Measurements from ENCODE around the gene RNGTT.

Gene RNGTT

DNA sequence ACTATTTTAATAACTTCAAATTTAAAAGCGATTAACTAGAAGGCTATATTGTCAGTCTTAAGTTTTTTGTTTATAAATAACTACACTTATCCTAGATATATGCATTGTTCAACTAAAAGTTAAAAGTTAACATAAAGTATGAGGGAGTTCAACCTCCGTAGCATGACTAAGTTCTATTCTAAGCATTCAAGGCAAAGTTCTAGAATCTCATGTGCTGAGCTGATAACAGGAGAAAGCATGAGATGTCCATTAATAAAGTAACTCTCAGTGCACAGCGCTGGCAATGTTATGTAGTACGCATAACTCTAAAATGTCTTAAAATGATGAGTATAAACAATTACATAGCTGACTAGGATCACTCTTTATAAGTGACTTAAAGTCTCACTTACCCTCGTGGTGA, 264.8 kb downstream of the RNGTT start:
- DNase-seq (ENCODE audit: insufficient read length, low spot score) = no peak
- no peak for FAIRE-seq

DNA sequence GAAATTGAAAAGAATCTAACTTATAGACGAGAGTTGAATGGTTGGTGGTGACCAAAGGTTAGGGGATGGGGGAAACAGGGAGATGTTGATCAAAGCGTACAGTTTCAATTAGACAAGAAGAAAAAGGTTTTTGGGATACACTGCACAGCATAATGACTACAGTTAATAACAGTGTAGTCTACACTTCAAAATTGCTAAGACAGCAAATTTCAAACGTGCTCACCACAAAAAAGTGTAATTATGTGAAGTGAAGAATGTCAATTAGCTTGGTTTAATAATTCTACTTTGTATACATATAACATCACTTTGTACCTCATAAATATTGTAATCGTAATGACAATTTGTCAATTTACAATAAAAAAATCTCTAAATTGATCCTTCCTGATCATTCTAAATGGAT, 267.5 kb downstream of the RNGTT start:
- DNase-seq (ENCODE audit: insufficient read length, low spot score) = no peak
- TF ChIP-seq POLR2A (IDR thresholded peaks at IDR 0.05; ENCODE audit: low read depth, low read length) (no peak), POU2F2 (IDR thresholded peaks at IDR 0.05; ENCODE audit: low read depth, low read length) (no peak), PAX5 (IDR thresholded peaks at IDR 0.05; ENCODE audit: insufficient read depth, low read length, severe bottlenecking) (no peak), TAF1 (IDR thresholded peaks at IDR 0.05; ENCODE audit: low read depth, low read length) (no peak), SPI1 (IDR thresholded peaks at IDR 0.05; ENCODE audit: low read depth, low read length) (no peak), POLR2AphosphoS5 (IDR thresholded peaks at IDR 0.05; ENCODE audit: low read depth, low read length) (no peak)
- FAIRE-seq = no peak

More for the DNA sequence above, 264.8 kb downstream of the RNGTT start:
- TF ChIP-seq PAX5 (IDR thresholded peaks at IDR 0.05; ENCODE audit: insufficient read depth, low read length, severe bottlenecking) (no peak), SPI1 (IDR thresholded peaks at IDR 0.05; ENCODE audit: low read depth, low read length) (no peak), POLR2AphosphoS5 (IDR thresholded peaks at IDR 0.05; ENCODE audit: low read depth, low read length) (no peak), POLR2A (IDR thresholded peaks at IDR 0.05; ENCODE audit: low read depth, low read length) (no peak), POU2F2 (IDR thresholded peaks at IDR 0.05; ENCODE audit: low read depth, low read length) (no peak), TAF1 (IDR thresholded peaks at IDR 0.05; ENCODE audit: low read depth, low read length) (no peak)

DNA sequence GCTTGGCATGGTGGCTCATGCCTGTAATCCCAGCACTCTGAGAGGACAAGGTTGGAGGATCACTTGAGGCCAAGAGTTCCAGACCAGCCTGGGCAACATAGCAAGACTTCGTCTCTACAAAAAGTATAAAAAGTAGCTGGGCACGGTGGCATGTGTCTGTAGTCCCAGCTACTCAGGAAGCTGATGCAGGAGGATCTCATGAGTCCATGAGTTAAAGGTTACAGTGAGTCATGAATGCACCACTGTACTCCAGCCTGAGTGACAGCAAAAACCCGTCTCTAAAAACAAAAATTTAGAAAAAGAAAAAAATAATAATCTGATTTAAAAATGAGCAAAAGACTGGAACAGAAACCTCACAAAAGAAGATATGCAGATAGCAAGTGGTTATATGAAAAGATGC, 279.7 kb downstream of the RNGTT start:
- DNase-seq (ENCODE audit: insufficient read length, low spot score) (no peak), FAIRE-seq (no peak)
- TF ChIP-seq PAX5 (IDR thresholded peaks at IDR 0.05; ENCODE audit: insufficient read depth, low read length, severe bottlenecking) = no peak
- TF ChIP-seq TAF1 (IDR thresholded peaks at IDR 0.05; ENCODE audit: low read depth, low read length) = no peak
- no peak for TF ChIP-seq POU2F2 (IDR thresholded peaks at IDR 0.05; ENCODE audit: low read depth, low read length)
- TF ChIP-seq POLR2A (IDR thresholded peaks at IDR 0.05; ENCODE audit: low read depth, low read length) = no peak
- no peak for TF ChIP-seq SPI1 (IDR thresholded peaks at IDR 0.05; ENCODE audit: low read depth, low read length)
- no peak for TF ChIP-seq POLR2AphosphoS5 (IDR thresholded peaks at IDR 0.05; ENCODE audit: low read depth, low read length)

DNA sequence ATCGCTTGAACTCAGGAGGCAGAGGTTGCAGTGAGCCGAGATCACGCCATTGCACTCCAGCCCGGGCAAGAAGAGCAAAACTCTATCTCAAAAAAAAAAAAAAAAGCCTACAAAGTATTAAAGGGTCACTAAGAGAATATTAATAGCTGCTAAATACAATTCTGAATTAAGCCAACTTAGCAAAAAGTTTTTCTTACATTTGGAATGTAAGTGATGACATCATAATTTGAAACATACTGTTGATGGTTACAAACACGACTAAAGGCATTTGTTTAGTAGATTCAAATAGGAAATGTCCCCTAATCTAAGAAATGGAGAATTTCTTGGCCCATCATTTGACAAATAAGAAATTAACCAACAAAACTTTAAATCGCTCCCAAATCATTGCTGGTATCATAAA, 282.8 kb downstream of the RNGTT start:
- FAIRE-seq (no peak), DNase-seq (ENCODE audit: insufficient read length, low spot score) (no peak)
- no peak for TF ChIP-seq POU2F2 (IDR thresholded peaks at IDR 0.05; ENCODE audit: low read depth, low read length)
- TF ChIP-seq PAX5 (IDR thresholded peaks at IDR 0.05; ENCODE audit: insufficient read depth, low read length, severe bottlenecking) = no peak
- TF ChIP-seq POLR2A (IDR thresholded peaks at IDR 0.05; ENCODE audit: low read depth, low read length) = no peak
- TF ChIP-seq SPI1 (IDR thresholded peaks at IDR 0.05; ENCODE audit: low read depth, low read length) = no peak

DNA sequence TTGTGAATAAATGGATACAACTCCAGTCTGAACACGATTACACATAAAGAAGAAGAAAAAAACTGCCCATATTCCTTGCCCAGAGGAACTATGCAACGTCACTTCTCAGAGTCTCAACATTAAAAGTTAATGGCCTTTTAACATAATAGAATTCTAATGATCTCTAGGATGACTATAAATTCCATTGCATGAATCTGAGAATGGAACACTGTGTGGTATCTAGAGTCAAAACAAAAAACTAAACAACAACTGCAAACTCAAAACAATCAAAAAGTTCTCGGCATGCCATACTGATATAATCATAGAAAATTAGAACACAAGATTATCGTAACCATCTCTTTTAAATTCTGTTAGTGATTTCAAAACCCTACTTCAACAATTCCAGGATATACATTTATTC, 283.6 kb downstream of the RNGTT start:
- no peak for DNase-seq (ENCODE audit: insufficient read length, low spot score)
- no peak for TF ChIP-seq POU2F2 (IDR thresholded peaks at IDR 0.05; ENCODE audit: low read depth, low read length)
- no peak for FAIRE-seq

DNA sequence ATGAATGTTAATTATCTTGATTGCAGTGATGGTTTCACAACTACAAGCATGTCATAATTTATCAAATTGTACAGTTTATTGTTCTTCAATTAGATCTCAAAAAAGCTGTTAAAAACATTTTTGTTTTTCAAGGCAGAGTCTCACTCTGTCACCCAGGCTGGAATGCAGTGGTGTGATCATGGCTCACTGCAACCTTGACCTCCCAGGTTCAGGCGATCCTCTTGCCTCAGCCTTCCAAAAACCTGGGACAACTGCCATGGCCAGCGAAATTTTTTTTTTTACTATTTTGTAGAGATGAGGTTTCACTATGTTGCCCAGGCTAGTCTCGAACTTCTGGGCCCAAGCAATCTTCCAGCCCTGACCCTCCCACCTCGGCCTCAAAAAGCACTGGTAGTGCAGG, 286.1 kb downstream of the RNGTT start:
- no peak for FAIRE-seq
- no peak for DNase-seq (ENCODE audit: insufficient read length, low spot score)
- TF ChIP-seq SPI1 (IDR thresholded peaks at IDR 0.05; ENCODE audit: low read depth, low read length) = no peak
- TF ChIP-seq POLR2A (IDR thresholded peaks at IDR 0.05; ENCODE audit: low read depth, low read length) = no peak
- TF ChIP-seq POU2F2 (IDR thresholded peaks at IDR 0.05; ENCODE audit: low read depth, low read length) = no peak
- no peak for TF ChIP-seq POLR2AphosphoS5 (IDR thresholded peaks at IDR 0.05; ENCODE audit: low read depth, low read length)
- no peak for TF ChIP-seq PAX5 (IDR thresholded peaks at IDR 0.05; ENCODE audit: insufficient read depth, low read length, severe bottlenecking)
- no peak for TF ChIP-seq TAF1 (IDR thresholded peaks at IDR 0.05; ENCODE audit: low read depth, low read length)

DNA sequence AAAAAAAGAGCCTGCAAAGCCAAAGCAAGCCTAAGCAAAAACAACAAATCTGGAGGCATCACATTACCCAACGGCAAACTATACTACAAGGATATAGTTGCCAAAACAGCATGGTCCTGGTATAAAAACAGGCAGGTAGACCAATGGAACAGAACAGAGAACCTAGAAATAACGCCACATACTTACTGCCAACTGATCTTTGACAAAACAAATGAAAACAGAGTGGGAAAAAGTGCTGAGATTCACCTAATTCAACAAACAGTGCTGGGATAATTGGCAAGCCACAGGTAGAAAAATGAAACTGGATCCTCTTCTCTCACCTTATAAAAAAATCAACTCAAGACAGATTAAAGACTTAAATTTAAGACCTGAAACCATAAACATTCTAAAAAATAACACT, 291.8 kb downstream of the RNGTT start:
- DNase-seq (ENCODE audit: insufficient read length, low spot score) (no peak), FAIRE-seq (no peak)
- TF ChIP-seq POLR2AphosphoS5 (IDR thresholded peaks at IDR 0.05; ENCODE audit: low read depth, low read length) = no peak
- TF ChIP-seq SPI1 (IDR thresholded peaks at IDR 0.05; ENCODE audit: low read depth, low read length) = no peak

DNA sequence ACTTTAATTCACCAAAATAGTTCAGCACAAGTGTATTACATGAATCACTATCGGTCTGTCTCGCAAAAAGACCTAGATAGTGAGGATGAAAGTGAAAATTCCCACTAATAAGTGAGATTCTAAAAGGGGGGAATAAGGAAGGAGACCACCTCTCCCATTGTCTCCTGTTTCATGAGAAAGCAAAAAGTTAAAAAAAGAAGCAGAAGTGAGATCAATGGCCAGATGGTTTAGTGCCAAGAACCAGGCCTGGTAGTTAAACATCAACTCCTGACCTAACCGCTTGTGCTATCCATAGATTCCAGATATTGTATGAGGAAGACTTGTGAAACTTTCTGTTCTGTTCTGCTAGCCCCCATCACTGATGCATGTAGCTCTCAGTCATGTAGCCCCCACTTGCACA, 293.0 kb downstream of the RNGTT start:
- FAIRE-seq = no peak
- DNase-seq (ENCODE audit: insufficient read length, low spot score) = no peak
- no peak for TF ChIP-seq POU2F2 (IDR thresholded peaks at IDR 0.05; ENCODE audit: low read depth, low read length)
- no peak for TF ChIP-seq SPI1 (IDR thresholded peaks at IDR 0.05; ENCODE audit: low read depth, low read length)
- TF ChIP-seq TAF1 (IDR thresholded peaks at IDR 0.05; ENCODE audit: low read depth, low read length) = no peak
- TF ChIP-seq PAX5 (IDR thresholded peaks at IDR 0.05; ENCODE audit: insufficient read depth, low read length, severe bottlenecking) = no peak
- no peak for TF ChIP-seq POLR2AphosphoS5 (IDR thresholded peaks at IDR 0.05; ENCODE audit: low read depth, low read length)
- no peak for TF ChIP-seq POLR2A (IDR thresholded peaks at IDR 0.05; ENCODE audit: low read depth, low read length)

DNA sequence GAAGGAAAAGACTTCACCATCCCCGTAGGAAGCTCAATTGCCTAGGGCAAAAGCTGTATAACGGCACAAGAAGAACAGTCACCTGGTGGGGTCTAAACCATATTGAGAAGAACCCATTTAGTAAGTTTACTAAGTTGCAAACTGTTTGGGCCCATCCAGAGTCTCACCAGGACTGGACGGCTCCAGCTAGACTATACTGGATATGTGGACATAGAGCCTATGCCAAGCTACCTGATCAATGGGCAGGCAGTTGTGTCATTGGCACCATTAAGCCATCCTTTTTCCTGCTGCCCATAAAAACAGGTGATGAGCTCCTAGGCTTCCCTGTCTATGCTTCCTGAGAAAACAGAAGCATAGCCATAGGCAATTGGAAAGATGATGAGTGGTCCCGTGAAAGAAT, 293.9 kb downstream of the RNGTT start:
- no peak for FAIRE-seq

DNA sequence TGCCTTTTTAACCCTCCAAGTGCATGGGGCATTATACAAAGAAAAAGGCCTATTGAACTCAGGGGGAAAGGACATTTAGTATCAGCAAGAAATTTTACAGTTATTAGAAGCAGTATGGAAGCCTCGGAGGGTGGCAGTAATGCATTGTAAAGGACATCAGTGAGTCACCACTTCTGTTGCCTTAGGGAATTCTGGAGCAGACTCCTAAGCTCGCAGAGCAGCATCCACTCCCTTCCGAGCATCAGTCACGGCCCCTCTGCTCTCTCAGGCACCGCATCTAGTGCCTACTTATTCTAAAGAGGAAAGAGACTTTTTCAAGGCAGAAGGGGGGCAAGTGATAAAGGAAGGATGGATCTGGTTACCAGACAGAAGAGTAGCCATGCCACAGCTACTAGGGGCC, 296.5 kb downstream of the RNGTT start:
- DNase-seq (ENCODE audit: insufficient read length, low spot score) = no peak
- TF ChIP-seq POU2F2 (IDR thresholded peaks at IDR 0.05; ENCODE audit: low read depth, low read length) = no peak
- TF ChIP-seq PAX5 (IDR thresholded peaks at IDR 0.05; ENCODE audit: insufficient read depth, low read length, severe bottlenecking) = no peak
- TF ChIP-seq POLR2A (IDR thresholded peaks at IDR 0.05; ENCODE audit: low read depth, low read length) = no peak
- TF ChIP-seq TAF1 (IDR thresholded peaks at IDR 0.05; ENCODE audit: low read depth, low read length) = no peak
- FAIRE-seq = no peak

More for the DNA sequence above, 293.9 kb downstream of the RNGTT start:
- TF ChIP-seq TAF1 (IDR thresholded peaks at IDR 0.05; ENCODE audit: low read depth, low read length) (no peak), PAX5 (IDR thresholded peaks at IDR 0.05; ENCODE audit: insufficient read depth, low read length, severe bottlenecking) (no peak), POLR2A (IDR thresholded peaks at IDR 0.05; ENCODE audit: low read depth, low read length) (no peak)
- no peak for DNase-seq (ENCODE audit: insufficient read length, low spot score)

DNA sequence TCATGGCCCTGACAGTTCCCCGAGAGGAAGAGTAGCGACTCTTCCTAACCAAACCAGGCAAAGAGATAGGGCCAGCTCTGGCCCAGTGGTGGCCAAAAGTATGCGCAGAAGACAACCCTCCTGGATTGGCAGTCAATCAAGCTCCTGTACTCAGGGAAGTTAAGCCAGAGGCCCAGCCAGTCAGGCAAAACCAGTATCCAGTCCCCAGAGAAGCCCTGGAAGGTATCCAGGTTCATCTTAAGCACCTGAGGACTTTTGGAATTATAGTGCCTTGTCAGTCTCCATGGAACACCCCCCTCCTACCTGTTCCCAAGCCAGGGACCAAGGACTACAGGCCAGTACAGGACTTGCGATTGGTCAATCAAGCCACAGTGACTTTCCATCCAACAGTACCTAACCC, 298.3 kb downstream of the RNGTT start:
- DNase-seq (ENCODE audit: insufficient read length, low spot score) = no peak
- TF ChIP-seq TAF1 (IDR thresholded peaks at IDR 0.05; ENCODE audit: low read depth, low read length) = no peak
- no peak for FAIRE-seq

Measured in GM12891 (cell line).